HG02623 (cell line): ENCODE data around the gene HOXB3.

ENCODE experiments used
- ATAC-seq: cut with Tn5 transposase; IDR thresholded peaks from one replicate; pipeline ENCODE4 v1.9.1; 2021; ENCODE audit warnings: moderate library complexity; ENCODE audit not compliant: unreplicated experiment

Gene HOXB3

DNA sequence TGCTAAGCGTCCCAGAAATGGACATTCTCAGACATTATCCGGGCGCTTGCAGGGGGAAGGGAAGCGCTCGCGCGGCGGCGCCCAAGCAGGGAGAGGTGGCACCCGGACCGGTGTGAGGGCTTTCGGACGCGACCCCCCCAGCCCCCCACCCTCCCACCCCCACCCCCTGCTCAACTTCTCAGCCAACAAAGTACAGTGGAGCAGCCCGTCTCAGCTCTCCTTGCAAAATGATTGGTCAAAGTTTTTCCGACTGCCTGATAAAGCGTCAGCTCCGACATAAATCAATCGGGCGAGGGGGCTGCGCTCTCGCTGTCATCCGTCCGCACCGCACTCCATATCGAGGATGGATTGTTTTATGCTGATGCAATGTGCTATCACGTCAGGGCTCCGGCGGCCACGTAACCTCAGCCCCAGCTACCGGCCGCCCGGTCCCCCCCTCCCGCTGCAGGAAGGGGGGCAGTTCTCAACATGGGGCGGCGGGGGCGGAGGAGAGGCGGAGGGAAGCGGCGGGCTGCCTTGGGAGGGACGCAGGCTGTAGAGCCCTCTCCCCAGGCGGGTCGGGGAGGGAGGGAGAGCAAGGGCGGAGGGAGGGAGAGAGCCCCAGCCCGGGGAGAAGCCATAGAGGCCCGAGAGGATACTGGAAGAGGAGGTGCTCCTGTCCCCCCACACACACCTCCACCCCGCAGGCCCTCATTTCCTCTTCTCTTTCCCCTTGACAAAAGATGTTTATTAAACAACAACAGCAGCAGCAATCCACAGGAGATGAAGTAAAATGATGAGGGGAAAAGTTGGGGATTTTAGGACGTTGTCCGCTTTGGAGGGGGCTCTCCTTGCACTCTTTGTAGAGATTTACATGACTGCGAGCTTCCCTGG is 36.4 kb upstream of the HOXB3 start, which contains the start of gene HOXB9:
HOXB9 (minus strand) TSS at position 114 of the 873 bp plus-strand sequence; CDS start at position 25, 89 bp downstream.
- ATAC-seq = no peak

DNA sequence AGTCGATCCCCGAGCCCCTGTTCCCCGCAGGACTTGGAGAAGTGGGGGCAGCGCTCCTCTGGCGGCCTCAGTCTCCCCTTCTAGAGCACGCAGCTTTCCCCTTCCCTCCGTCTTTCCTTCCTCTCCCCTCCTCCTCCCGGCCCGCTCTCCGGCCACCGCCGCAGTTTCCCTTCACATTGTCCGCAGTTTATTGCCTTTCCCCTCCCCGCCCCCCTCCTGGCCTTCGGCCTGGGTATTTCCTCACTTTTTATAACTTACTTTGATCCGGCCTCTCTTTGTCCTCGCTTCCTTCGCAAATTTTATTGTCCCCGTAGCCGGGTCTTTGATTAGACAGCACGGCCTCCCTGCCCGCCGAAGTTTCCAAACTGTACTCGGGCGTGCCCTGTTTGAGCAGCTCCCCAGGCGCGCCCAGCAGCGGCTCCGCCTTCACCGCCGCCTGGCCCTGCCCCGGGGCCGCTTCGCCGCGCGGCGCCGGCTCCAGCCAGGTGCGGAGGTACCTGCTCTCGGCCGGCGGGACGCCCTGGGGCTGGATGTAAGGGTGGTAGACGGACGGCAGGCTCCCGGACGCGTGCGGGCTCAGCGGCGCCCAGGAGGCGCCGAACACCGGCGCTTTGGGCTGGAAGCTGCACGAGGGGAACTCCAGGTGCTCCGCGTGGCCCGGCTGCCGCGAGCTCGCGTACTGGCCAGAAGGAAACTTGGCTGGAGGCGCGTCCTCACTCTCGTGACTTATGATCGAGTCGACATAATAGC is 35.6 kb upstream of the HOXB3 start:
- no peak for ATAC-seq

DNA sequence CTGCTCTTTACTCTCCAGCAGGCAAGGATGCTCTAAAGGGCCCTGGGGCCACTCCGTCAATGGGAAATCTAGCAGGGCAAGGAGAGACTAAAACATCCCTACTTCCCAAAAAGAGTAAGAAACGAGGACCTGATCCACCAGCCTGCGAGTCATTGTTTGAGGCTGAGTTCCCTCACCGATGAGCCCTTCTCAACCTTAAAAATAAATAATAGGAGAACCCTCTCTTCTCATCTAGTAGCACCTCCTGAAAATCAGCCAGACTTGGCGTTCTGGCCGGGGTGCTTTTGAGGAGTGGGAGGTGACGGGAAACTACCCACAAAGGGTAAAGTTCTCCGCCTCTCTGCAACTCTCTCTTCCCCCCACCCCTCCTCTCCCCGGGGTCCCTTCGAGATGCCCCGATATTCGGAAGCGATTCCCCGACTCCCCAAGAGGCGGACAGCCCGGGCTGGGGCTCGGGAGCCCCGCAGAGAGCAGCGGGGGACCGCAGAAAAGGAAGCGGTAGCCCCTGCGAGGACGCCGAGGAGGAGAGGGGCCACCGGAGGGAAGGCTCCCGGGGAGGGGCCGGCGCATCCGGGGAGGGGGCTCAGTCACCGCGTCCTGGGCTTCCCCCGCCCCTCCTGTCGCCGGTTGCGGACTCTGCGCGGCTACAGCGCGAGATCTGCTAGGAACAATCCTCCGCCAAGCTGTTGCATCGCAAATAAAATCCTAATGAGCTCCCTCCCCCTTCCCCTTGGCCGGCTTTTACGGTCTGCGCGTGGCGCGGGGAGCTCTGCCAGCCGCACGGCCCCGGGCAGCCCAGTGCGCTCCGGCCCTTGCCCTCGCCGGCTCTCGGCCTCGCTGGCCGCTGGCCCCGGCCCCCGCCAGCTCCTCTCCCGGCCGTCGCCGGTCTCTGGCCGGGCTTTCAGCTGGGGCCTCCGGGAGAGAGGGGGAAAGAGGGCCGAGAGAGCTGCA is 34.8 kb upstream of the HOXB3 start:
- no peak for ATAC-seq

DNA sequence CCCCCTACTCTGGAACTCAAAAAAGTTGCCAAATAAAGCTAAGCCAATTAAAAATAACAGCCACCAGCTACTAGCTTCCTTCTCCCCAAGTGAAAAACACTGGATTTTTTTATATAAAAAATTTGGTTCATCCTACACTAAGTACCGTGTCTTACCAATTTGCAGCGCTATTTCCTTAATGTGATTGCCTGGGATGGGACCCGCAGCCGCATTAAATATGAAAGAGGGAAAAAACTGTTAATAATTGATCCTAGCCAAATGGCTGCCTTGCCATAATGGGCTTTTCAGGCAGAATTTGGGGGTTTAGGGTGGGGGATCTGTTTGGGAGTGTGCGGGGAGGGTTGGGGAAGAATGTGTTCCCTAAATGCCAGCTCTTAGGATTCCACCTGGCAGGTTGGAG is 34.1 kb upstream of the HOXB3 start:
- ATAC-seq = no peak

DNA sequence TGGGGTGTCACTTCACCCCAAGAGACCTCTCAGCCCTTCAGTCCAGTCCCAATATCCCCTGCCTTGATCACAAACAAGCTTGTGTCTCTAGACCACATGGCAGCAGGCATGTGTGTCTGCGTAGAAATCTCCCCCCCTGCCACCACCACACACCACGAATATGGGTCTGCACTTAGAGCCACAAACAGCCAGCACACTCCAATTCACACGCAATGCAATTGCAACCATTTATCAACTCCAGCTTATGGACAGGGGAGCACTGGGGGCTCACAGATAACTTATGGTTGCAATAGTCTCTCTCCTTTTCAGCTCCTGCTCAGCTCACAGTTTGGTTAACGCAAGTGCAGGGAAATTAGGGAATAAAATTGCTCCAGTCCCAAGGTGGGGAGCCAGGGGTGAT is 33.5 kb upstream of the HOXB3 start:
- ATAC-seq = no peak

DNA sequence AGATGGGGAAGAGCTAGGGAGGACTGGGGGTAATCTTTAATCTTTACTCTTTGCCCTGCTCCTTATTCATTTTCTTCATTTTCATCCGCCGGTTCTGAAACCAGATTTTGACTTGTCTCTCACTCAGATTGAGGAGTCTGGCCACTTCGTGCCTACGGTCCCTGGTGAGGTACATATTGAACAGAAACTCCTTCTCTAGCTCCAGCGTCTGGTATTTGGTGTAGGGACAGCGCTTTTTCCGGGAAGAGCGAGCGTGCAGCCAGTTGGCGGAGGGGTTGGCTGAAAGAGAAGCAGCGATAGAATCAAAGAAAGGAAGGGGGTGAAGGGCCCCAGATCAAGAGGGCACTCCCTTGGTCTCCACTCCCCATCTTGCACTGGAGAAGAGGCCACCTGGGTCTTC is 32.8 kb upstream of the HOXB3 start:
- no peak for ATAC-seq

DNA sequence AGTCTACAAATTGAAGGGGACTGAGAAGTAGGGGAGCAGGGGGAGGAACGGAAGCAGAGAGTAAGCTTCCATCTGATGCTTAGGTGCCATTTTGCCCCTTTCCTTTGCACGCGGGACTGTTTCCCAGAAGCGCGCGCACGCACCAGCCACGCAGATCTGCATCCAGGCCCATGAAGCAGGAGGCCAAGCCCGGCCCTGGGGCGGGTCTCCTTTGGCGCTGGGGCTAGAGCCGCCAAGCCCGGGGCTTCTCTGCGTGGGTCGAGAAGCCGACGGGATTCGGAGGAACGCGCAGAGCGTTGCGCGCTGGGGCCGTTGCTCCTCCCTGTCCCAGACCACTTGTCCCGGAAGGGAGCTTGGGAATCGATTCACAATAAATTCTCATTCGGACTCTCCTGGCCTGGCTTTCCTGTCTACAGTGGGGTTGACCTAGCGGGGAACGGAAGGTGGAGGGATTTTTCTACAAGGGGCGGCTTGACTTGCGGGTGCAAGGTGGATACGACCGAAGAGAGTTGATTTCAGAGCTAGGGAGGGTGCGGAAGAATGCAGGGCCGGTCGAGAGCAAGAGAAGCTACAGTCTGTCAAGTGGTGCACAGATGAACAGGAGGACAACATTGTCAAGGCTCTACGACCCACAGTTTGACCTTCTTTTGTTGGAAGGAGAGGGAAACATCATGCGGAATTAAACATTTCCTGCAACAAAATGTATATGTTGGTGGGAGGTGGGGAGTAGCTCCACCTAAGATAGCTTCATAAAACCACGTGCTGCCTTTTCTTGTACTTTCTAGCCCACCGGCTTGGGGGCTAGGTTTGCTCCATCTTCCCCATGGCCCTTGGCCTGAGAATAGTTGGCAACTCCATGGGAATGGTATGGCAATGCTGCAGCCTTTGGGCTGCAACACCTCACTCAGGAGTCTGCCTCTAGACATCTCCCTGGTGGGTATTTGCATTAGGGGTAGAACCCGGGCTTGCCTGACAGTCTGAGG is 31.7 kb upstream of the HOXB3 start:
- no peak for ATAC-seq

DNA sequence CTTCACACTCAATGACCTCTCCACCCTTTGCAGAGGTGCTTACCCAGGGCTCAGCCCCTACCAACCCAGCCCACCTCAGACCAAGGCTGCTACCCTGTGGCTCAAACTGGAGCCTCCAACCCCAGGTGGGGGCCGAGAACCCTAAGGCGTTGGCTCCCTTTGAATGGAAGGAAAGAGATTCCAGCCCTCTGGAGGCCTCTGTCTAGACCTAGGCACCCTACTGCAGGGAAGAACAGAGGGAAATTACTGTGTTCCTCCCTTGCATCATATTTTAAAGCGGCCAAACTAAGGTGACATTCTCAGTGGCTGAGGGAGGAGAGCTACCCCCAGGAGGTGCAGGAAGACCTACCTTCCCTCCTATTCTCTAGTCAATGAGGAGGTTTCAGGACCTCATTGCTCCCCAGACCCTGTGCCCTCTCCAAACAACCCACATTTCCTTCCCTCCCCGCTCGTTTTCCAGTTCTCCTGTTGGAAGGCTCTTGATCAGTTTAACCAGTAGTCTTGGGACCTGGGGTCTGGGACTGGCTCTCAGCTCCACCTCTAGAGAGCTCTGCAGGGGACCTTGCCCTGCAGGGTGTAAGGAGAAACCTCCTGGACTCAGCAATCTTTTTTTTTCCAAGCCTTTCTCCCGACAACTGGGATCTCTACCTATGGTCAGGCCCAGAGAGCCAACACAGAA is 30.6 kb upstream of the HOXB3 start:
- no peak for ATAC-seq

DNA sequence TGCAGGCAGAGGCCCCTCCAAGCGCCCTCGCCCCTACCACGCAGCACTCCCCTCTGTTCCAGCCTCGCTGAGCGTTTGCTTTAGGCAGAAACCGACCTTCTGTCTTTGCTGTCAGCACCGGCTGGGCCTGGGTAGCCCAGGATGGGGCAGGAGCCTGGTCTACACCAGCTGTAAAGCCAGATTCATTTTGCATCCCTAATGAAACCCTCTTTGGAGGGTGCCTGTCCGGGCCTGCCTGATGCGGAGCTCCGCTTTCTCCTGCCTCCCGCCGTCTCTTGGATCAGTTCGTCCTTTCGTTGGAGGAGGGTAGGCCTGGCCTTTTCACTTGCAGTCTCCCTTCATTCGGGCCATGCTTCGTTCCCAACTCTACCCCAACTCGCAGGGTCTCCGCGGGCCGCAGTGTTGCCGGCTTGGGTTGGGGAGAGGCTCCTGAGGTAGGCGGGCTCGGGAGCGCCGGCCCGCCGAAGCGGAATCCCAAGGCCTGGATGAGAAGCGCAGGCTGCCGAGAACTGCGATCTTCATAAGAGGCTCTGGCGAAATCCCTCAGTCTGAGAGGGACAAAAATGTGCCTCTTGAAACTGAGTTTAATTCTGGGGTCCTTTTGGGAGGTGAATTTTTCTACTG is 29.9 kb upstream of the HOXB3 start:
- no peak for ATAC-seq

DNA sequence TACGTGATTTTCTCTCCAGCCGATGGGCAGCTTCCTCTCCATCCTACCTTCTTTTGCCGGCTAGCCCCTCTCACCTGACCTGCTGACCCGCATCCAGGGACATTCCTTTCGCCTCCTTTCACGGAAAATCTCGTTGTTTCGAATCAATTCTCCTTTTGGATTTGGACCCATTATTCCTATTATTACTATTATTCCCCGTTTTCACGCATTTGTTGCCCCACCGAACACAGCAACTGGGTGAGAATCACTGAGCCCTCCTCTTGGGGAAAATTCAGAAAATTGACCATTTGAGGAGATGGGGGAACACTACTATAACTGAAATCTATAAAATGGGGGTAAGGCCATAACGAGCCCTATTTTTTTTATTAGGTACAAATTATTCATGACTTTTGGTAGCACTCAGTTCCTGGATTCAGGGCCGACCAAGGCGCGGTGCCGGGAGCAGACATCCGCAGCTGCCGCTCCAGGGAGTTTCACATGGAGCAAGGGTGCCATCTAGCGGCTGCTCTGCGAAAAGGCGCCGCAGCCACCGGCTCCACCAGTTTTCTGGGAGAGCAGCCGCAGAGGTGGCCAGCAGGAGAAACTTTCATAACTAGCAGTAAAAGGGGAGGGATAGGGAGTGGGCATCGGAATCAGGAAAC is 28.3 kb upstream of the HOXB3 start:
- ATAC-seq = no peak

DNA sequence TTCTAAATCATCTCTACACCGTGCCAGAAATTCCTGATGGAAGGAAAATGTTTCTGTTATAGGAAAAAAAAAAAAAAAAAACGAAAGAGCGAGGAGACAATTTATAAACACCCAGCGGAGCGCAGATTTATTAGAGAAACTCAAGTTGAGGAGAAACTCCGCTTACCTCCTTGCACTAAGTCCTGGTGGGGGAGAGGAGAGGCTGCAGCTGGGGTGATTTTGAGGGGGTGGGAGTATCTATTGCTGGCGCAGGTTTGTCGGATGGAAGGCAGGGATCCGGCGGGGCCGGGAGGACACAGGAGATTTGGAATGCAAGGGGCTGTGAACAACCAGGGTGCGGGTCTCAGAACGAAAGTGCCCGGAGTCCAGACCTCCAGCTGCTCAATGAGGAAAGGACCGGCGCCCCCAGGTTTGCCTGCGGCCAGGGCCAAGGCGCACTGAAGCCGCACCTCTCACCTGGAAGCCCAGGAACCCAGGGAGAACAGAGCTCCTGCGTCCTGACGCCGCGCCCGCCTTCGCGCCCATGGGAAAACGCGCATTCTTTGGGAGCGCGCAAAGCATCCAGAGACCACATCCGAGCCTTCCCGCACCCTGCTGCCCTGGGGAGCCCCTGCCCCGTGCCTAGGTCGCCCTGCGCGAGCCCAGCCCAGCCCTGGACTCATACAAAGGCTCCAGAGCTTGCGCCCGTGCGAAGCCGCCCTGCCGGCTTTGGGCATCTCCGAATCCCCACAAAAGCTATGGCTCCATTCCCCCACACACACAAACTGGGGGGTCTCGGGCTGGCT is 27.6 kb upstream of the HOXB3 start:
- no peak for ATAC-seq

DNA sequence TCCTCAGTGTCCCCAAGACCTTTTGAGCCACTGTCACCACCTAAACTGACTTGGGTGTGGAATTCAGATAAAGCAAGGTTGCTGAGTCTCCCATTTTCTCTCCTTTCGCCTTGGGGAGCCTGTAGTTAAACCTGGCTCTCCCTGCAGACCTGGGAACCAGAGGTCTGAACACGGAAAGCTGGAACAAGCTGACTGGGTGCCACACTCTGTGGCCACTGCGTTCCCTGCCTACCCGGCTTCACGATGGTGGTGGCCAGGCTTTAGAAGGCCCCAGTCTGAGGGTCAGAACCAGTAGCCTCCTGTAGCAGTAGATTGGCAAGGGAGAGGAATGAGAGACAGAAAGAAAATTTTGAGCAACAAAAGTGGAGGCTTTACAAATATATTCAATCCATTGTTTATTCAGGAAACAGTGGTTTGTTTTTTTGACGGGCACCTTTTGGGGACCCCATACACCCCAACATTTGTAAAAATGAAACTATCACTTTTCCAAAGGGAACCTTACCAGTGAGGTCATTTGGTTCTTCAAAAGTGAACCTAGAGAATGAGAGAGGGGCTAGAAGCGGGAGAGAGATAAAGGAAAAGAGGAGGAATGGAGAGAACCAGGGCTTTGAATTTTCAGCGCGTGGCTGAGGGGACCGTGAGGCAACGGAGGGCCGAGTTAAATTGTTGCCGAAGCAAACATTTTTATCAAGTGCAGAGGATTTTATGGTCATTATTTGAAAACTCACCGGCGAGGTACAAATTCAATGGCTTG is 26.9 kb upstream of the HOXB3 start:
- no peak for ATAC-seq

DNA sequence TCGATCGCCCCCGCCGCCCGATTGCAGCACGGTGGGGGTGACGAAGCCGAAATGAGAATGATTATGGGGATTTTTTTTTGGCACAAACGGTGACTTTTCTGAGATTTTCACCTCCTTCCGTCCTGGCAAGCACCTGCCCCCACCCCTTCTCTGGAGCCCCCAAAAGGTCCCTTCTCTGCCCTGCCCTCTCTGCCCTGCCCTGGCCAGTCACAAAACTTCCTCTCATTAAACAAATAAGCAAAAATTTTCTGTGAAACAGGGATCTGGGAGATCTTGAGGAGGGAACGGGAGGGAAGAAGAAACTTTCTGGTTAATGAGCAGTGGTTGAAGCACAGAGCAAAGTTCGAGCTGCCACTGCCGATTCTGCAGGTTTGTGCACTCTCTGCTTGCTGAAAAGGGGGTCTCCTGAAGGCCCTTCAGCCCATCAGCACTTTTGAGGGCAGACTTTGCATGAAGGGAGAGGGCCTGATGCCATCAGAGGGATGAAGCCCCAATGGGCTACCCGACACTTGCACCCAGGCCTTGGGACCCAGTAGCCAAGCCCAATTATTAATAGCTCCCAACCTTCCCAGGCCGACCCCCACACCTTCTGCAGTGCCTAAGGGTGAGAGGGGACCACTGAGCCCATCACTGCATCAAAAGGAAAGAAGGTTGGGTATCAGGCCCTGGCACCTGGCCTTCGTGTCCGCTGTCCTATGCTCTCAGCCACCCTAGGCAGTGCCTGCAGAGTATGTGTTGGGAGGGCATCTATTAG is 26.1 kb upstream of the HOXB3 start:
- no peak for ATAC-seq

DNA sequence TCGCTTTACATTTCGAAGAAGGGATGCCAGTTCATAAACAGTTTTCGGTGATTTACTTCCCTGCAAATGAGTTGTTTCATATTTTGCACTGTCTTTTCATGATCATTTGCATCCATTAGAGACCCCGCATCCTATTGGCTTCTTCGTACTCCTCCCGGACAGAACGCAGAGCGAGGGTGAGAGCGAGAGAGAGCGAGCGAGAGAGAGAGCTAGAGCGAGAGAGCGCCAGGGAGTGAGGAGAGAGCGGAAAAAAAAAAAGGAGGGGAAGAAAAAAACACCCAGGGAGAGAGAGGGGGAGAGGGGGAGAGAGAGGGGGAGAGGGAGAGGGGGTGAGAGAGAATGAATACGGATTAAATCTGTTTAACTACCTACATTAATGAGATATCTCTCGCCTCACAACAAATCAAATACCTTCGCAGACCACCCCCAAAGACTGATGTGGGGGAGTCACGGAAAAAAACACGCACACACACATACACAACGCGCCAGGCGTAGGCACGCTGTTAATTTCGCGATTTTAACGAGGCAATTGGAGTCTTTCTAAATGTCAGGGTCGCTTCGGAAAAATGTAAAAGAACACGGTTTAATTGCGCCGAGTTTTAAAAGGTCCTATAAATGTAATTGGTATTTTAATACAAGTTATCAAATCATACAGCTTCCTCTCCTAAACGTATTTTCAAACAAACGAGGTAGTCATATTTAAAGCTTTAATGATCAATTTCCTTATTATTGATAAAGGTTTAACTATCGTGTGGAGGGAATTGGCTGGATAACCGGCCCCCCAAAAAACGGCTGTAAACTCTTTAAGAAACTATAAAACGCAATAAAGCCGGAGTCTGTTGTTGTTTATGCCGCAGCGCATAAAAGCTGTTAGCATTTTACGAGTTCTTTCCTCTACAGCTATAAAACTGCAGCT is 25.3 kb upstream of the HOXB3 start, which contains the start of gene HOXB8:
HOXB8 (minus strand) TSS at position 246 of the 916 bp plus-strand sequence. CDS start 588 bp downstream, outside the sequence.
- ATAC-seq = no peak
